H9 (cell line): Measurements from ENCODE around the gene NUDT4. TPM values are rescaled to one million over a fixed set of nuclear protein-coding genes. Genes with fewer than 3 reads are reported as not detected.

Experiments used
- DNase-seq: peaks from one replicate; pipeline ENCODE4 v3.0.0-alpha.2; 2017
- H2AFZ ChIP-seq: one replicate; pipeline ENCODE4 v1.6.1; 2013; ENCODE audit warnings: mild to moderate bottlenecking, low read length, control low read depth, moderate library complexity
- H2AK5ac ChIP-seq: 2 replicates; pipeline ENCODE4 v1.6.1; 2013; ENCODE audit warnings: low read length, control low read depth, mixed read lengths; ENCODE audit not compliant: insufficient read length
- H2BK120ac ChIP-seq: one replicate; pipeline ENCODE4 v1.6.1; 2013; ENCODE audit warnings: low read depth, mild to moderate bottlenecking, low read length, control low read depth, inconsistent platforms; ENCODE audit not compliant: poor library complexity, severe bottlenecking
- H2BK12ac ChIP-seq: 2 replicates; pipeline ENCODE4 v1.6.1; 2013; ENCODE audit warnings: low read length, control low read depth, mixed read lengths, low read depth; ENCODE audit not compliant: insufficient read length
- H2BK15ac ChIP-seq: 2 replicates; pipeline ENCODE4 v1.6.1; 2013; ENCODE audit warnings: low read depth, low read length, control low read depth
- H2BK20ac ChIP-seq: one replicate; pipeline ENCODE4 v1.6.1; 2013; ENCODE audit warnings: low read depth, mild to moderate bottlenecking, low read length, control low read depth, inconsistent platforms; ENCODE audit not compliant: poor library complexity, severe bottlenecking
- H2BK5ac ChIP-seq: 2 replicates; pipeline ENCODE4 v1.6.1; 2013; ENCODE audit warnings: low read length, control low read depth, mixed read lengths; ENCODE audit not compliant: insufficient read length
- H3K14ac ChIP-seq: 2 replicates; pipeline ENCODE4 v1.6.1; 2013; ENCODE audit warnings: low read length, control low read depth; ENCODE audit not compliant: insufficient read depth
- H3K18ac ChIP-seq: 2 replicates; pipeline ENCODE4 v1.6.1; 2013; ENCODE audit warnings: low read depth, mild to moderate bottlenecking, mixed read lengths, low read length, control low read depth; ENCODE audit not compliant: insufficient read length
- H3K23ac ChIP-seq: 2 replicates; pipeline ENCODE4 v1.6.1; 2013; ENCODE audit warnings: low read length, control low read depth, mixed read lengths, low read depth; ENCODE audit not compliant: insufficient read length
- H3K23me2 ChIP-seq: 2 replicates; pipeline ENCODE4 v1.6.1; 2013; ENCODE audit warnings: low read depth, mild to moderate bottlenecking, mixed read lengths, low read length, control low read depth; ENCODE audit not compliant: insufficient read length, poor library complexity, severe bottlenecking
- H3K27ac ChIP-seq: 2 replicates; pipeline ENCODE4 v1.5.1; 2013; ENCODE audit warnings: low read length, control low read depth, mixed read lengths, low read depth; ENCODE audit not compliant: insufficient read length
- H3K27me3 ChIP-seq: 2 replicates; pipeline ENCODE4 v1.6.1; 2013; ENCODE audit warnings: low read length, control low read depth, inconsistent platforms; ENCODE audit not compliant: insufficient read depth
- H3K4ac ChIP-seq: 2 replicates; pipeline ENCODE4 v1.6.1; 2013; ENCODE audit warnings: low read depth, mild to moderate bottlenecking, control low read depth, inconsistent platforms, low read length, moderate library complexity
- H3K4me1 ChIP-seq: 2 replicates; pipeline ENCODE4 v1.6.1; 2013; ENCODE audit warnings: low read length, control low read depth, inconsistent platforms; ENCODE audit not compliant: insufficient read depth
- H3K4me2 ChIP-seq: 2 replicates; pipeline ENCODE4 v1.6.1; 2013; ENCODE audit warnings: low read length, control low read depth, mixed read lengths; ENCODE audit not compliant: insufficient read length, insufficient read depth
- H3K56ac ChIP-seq: 2 replicates; pipeline ENCODE4 v1.6.1; 2013; ENCODE audit warnings: low read depth, mild to moderate bottlenecking, mixed read lengths, low read length, control low read depth; ENCODE audit not compliant: insufficient read length
- H3K79me1 ChIP-seq: 2 replicates; pipeline ENCODE4 v1.6.1; 2013; ENCODE audit warnings: low read depth, mild to moderate bottlenecking, moderate library complexity, low read length, control low read depth, inconsistent platforms; ENCODE audit not compliant: insufficient read depth, poor library complexity, severe bottlenecking
- H3K79me2 ChIP-seq: 2 replicates; pipeline ENCODE4 v1.6.1; 2013; ENCODE audit warnings: low read length, control low read depth, inconsistent platforms; ENCODE audit not compliant: insufficient read depth
- H3K9ac ChIP-seq: 2 replicates; pipeline ENCODE4 v1.6.1; 2013; ENCODE audit warnings: low read length, control low read depth, mixed read lengths; ENCODE audit not compliant: insufficient read length; ENCODE audit errors: extremely low read depth
- H3K9me3 ChIP-seq: one replicate; pipeline ENCODE4 v1.6.1; 2013; ENCODE audit warnings: low read depth, low read length, inconsistent platforms; ENCODE audit not compliant: control insufficient read depth
- H3T11ph ChIP-seq: one replicate; pipeline ENCODE4 v1.6.1; 2013; ENCODE audit warnings: mild to moderate bottlenecking, low read length, control low read depth, inconsistent platforms
- H4K20me1 ChIP-seq: one replicate; pipeline ENCODE4 v1.6.1; 2013; ENCODE audit not compliant: control insufficient read depth, insufficient read length, insufficient read depth
- H4K5ac ChIP-seq: 2 replicates; pipeline ENCODE4 v1.6.1; 2013; ENCODE audit warnings: low read depth, mild to moderate bottlenecking, mixed read lengths, low read length, control low read depth; ENCODE audit not compliant: insufficient read length
- H4K8ac ChIP-seq: replicated peaks from 2 replicates; pipeline ENCODE4 v1.6.1; 2013; ENCODE audit warnings: low read length, control low read depth, mixed read lengths, low read depth; ENCODE audit not compliant: insufficient read length
- H4K91ac ChIP-seq: 2 replicates; pipeline ENCODE4 v1.6.1; 2013; ENCODE audit warnings: low read depth, mild to moderate bottlenecking, moderate library complexity, mixed read lengths, low read length, control low read depth; ENCODE audit not compliant: insufficient read length
- H3K27ac Mint-ChIP-seq, 3 experiments: 2 replicates in 2 of 3; 3 replicates in 1 of 3; pipeline ENCODE4 v1.8.0; 2020 to 2021; ENCODE audit warnings: mixed read lengths in 3 of 3, mild to moderate bottlenecking in 1 of 3, moderate library complexity in 1 of 3
- H3K27me3 Mint-ChIP-seq: 2 replicates; pipeline ENCODE4 v1.8.0; 2021; ENCODE audit warnings: low read depth, mild to moderate bottlenecking, moderate library complexity, mixed read lengths
- H3K36me3 Mint-ChIP-seq, 3 experiments: 2 replicates in 2 of 3; 3 replicates in 1 of 3; pipeline ENCODE4 v1.8.0; 2020 to 2021; ENCODE audit warnings: low read depth in 3 of 3, mixed read lengths in 3 of 3; ENCODE audit not compliant: insufficient read depth in 1 of 3
- H3K4me1 Mint-ChIP-seq, 2 experiments: 2 replicates each; pipeline ENCODE4 v1.8.0; 2020; ENCODE audit warnings: mixed read lengths in 2 of 2
- H3K4me3 Mint-ChIP-seq, 2 experiments: 2 replicates in 1 of 2; 3 replicates in 1 of 2; pipeline ENCODE4 v1.8.0; 2020 to 2021; ENCODE audit warnings: mild to moderate bottlenecking in 2 of 2, mixed read lengths in 2 of 2, moderate library complexity in 1 of 2
- H3K9me3 Mint-ChIP-seq, 2 experiments: 2 replicates in 1 of 2; 3 replicates in 1 of 2; pipeline ENCODE4 v1.8.0; 2020; ENCODE audit warnings: mild to moderate bottlenecking in 2 of 2, mixed read lengths in 2 of 2, moderate library complexity in 1 of 2
- WGBS: extraction: QIAGEN DNeasy Blood & Tissue Kit; methylation state at CpG from one replicate; pipeline ENCODE4 v1.1.7; 2013; ENCODE audit warnings: missing lambda C conversion rate, low lambda C conversion rate, mixed read lengths; ENCODE audit not compliant: insufficient read length; ENCODE audit errors: extremely low coverage; 5-methylcytosine and 5-hydroxymethylcytosine counted together
- total RNA-seq: library from RNA; stranded (reverse); gene quantifications from 2 replicates; pipeline ENCODE4 v1.2.1, GENCODE V29; 2021
- TF ChIP-seq, protein P1 (sequence below): fragments of 200-600 bp; sonication (generic); conservative IDR thresholded peaks from 3 replicates; pipeline ENCODE4 v1.8.0; 2021; ENCODE audit warnings: antibody characterized with exemption, mild to moderate bottlenecking

Gene NUDT4
- total RNA-seq, 1 experiment from 2014 or later, result 40.6 TPM

DNA sequence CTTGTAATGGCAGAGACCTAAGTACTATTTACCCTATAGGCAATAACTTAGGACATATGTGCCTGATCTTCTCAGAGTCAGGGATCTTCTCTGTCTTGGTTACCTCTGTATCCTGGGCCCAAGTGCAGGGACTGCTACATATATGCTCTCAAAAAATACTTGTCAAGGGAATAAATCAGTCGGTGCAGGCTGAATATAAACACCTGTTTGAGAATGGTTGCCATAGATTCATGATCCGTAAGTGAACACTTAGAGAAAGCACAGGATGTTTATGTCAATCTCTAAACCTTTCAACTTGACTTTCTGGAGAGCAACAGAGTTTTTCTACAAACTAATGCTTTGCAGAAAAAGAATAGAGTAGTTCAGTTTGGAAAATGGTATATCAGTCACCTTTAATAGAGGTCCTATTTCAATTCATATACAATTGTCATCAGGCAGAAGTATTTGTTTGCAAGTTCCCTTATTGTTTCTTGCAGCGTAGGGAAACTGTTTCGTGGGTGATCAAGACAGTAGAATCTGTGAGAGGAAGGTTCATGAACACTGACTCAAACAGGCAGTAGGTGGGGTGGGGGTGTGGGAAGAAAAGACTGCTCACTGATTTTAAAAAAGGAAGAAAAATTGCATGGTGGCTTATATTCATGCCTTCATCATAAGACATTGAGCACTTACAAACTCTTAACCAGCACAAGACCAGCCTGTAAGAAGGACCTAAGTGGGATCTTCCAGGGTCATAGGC is 70.0 kb downstream of the NUDT4 start:
- Histone ChIP-seq H3K27me3 (no peaks in the 10 kb centered on the region), H2AFZ (no peak overlapping the region), H3K79me1 (no peaks in the 10 kb centered on the region), H4K8ac (no peak overlapping the region), H3K9ac (no peak overlapping the region), H3K4ac (no peak overlapping the region), H2BK12ac (no peak overlapping the region), H3K23ac (no peak overlapping the region), H3K9me3 (no peaks in the 10 kb centered on the region), H4K20me1 (no peaks in the 10 kb centered on the region), H4K91ac (no peak overlapping the region), H4K5ac (no peak overlapping the region), H3K23me2 (peaks cover 1% of the 10 kb centered on the region), H3K14ac (no peak overlapping the region), H2BK20ac (no peak overlapping the region), H3K4me2 (no peak overlapping the region), H3K79me2 (no peaks in the 10 kb centered on the region), H3K4me1 (0 out of 2 replicates have a peak, but pooled peaks cover 2% of the 10 kb centered on the region), H2BK15ac (no peak overlapping the region), H3K56ac (no peak overlapping the region), H3K18ac (no peak overlapping the region), H3K27ac (no peak overlapping the region), H2BK5ac (no peak overlapping the region), H2BK120ac (no peak overlapping the region), H3T11ph (no peak overlapping the region), H2AK5ac (no peak overlapping the region)
- WGBS, result no CpG with 5 or more reads among the region's 4 CpGs
- DNase-seq, result no peak
- no peaks in the 10 kb centered on the region; the same call in 1 of the 2 replicates for H3K27me3 Mint-ChIP-seq
- no peak overlapping the region for H3K4me3 Mint-ChIP-seq
- peaks cover 0 to 3% of the 10 kb centered on the region in 2 experiments; a peak in 2 of 5 replicates for H3K9me3 Mint-ChIP-seq
- no peak overlapping the region for H3K27ac Mint-ChIP-seq
- H3K36me3 Mint-ChIP-seq, result no peaks in the 10 kb centered on the region; a peak in 1 of 7 replicates
- TF ChIP-seq, protein P1, sequence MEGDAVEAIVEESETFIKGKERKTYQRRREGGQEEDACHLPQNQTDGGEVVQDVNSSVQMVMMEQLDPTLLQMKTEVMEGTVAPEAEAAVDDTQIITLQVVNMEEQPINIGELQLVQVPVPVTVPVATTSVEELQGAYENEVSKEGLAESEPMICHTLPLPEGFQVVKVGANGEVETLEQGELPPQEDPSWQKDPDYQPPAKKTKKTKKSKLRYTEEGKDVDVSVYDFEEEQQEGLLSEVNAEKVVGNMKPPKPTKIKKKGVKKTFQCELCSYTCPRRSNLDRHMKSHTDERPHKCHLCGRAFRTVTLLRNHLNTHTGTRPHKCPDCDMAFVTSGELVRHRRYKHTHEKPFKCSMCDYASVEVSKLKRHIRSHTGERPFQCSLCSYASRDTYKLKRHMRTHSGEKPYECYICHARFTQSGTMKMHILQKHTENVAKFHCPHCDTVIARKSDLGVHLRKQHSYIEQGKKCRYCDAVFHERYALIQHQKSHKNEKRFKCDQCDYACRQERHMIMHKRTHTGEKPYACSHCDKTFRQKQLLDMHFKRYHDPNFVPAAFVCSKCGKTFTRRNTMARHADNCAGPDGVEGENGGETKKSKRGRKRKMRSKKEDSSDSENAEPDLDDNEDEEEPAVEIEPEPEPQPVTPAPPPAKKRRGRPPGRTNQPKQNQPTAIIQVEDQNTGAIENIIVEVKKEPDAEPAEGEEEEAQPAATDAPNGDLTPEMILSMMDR, result no peak
- peaks cover 6 to 10% of the 10 kb centered on the region in 2 experiments for H3K4me1 Mint-ChIP-seq
